Measurements from ENCODE around the gene DNAJC6. TPM values are rescaled to one million over a fixed set of nuclear protein-coding genes. Genes with fewer than 3 reads are reported as not detected.

DNAJC6 gene
- total and polyA plus RNA-seq, 2 of the 13 experiments (the other 11 are each of a cell fraction or from before 2014, with no cell fraction given) = 1.0 to 1.6 TPM

GRCh38 chr1:65259816-65260215, 49.5 kb upstream of the DNAJC6 start (continued):
- TF ChIP-seq, protein P1, sequence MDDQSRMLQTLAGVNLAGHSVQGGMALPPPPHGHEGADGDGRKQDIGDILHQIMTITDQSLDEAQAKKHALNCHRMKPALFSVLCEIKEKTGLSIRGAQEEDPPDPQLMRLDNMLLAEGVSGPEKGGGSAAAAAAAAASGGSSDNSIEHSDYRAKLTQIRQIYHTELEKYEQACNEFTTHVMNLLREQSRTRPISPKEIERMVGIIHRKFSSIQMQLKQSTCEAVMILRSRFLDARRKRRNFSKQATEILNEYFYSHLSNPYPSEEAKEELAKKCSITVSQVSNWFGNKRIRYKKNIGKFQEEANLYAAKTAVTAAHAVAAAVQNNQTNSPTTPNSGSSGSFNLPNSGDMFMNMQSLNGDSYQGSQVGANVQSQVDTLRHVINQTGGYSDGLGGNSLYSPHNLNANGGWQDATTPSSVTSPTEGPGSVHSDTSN (CRISPR knock-in tag; IDR thresholded peaks at IDR 0.05; ENCODE audit: borderline replicate concordance) = no peak

- POLR2A ChIA-PET = interaction anchor here (0.9 kb wide), 1 partner anchor 159 kb away, joined by 3 read pairs; the partner anchor contains the start of genes LEPR and LEPROT
- in situ Hi-C loops (cut with HindIII; ENCODE audit: extremely low pct_ligation_motif_present, low pct_unique_long_range_greater_than_20kb) = no loop called here
- H3K27ac ChIP-seq (ENCODE audit: extremely low read length, insufficient read depth, low read length) = no peak overlapping the region
Measured at GRCh38 chr1:65260851-65261473, 48.4 kb upstream of the DNAJC6 start.

More at GRCh38 chr1:65260851-65261473, 48.4 kb upstream of the DNAJC6 start:
- ATAC-seq (no peak), FAIRE-seq (no peak), DNase-seq (ENCODE audit: low spot score) (no peak)
- no peak overlapping the region for H3K4me2 ChIP-seq (ENCODE audit: low read depth, low read length)
- no TSS peak for BruUV-seq (replicated peaks)
- no peaks in the 10 kb centered on the region for H3K79me2 ChIP-seq (ENCODE audit: insufficient read depth, low read length)
- no peak overlapping the region for H3K9ac ChIP-seq (ENCODE audit: insufficient read depth, low read depth, low read length)
- no peaks in the 10 kb centered on the region for H4K20me1 ChIP-seq (ENCODE audit: insufficient read depth, low read length)
- no peak overlapping the region for H3K4me3 ChIP-seq (replicated peaks in 1 of 3; ENCODE audit: insufficient read depth in 1 of 3, low read depth in 2 of 3, low read length in 3 of 3)
- H3K36me3 ChIP-seq (replicated peaks in 1 of 2; ENCODE audit: control insufficient read depth in 1 of 2, insufficient read depth in 2 of 2, low read length in 2 of 2) = no peaks in the 10 kb centered on the region
- CTCF ChIA-PET (ENCODE audit: low intra/inter-chr PET ratio, low total read pairs) = no interaction called here
- WGBS (ENCODE audit: low lambda C conversion rate) = 75% methylated on average over 4 of the region's 4 CpGs
- no peak overlapping the region for H2AFZ ChIP-seq (ENCODE audit: low read length)
- TF ChIP-seq ATF6 (CRISPR knock-in tag; conservative IDR thresholded peaks at IDR 0.05) (no peak), FOSL2 (CRISPR knock-in tag; IDR thresholded peaks at IDR 0.05) (peak; percentile 65)
- no peaks in the 10 kb centered on the region for H3K27me3 ChIP-seq (ENCODE audit: control insufficient read depth in 1 of 2, insufficient read depth in 2 of 2, low read length in 2 of 2)
- H3K9me3 ChIP-seq (ENCODE audit: low read length) = no peaks in the 10 kb centered on the region
- intact Hi-C loops (cut with micrococcal nuclease; ENCODE audit: unreplicated experiment) = no loop called here
- H3K4me1 ChIP-seq (ENCODE audit: insufficient read depth, low read length) = peaks cover 12% of the 10 kb centered on the region
